Tibial artery (tissue), 4 donors: Measurements from ENCODE around the gene SCAF11.
A peak's percentile ranks its signal among the peaks of the same experiment; 100 is the strongest.

ENCODE experiments used
- DNase-seq, 2 donors: peaks; one replicate each; pipeline ENCODE4 v3.0.0-alpha.2; 2019
- H3K27ac ChIP-seq, 2 donors: fragments of 200-600 bp; sonication (generic) in 1 of 2; 1 replicate in 1 of 2; 2 replicates in 1 of 2; pipeline ENCODE4 v1.5.1; 2018 to 2019; ENCODE audit warnings: mild to moderate bottlenecking in 1 of 2
- H3K27me3 ChIP-seq, 2 donors: fragments of 200-600 bp; sonication (generic) in 1 of 2; one replicate each; pipeline versions ENCODE4 v1.5.1 to v1.6.0; 2016 to 2019
- H3K36me3 ChIP-seq, 3 donors: fragments of 200-600 bp; sonication (generic) in 2 of 3; one replicate each; pipeline ENCODE4 v1.5.1; 2016 to 2019; ENCODE audit warnings: mild to moderate bottlenecking in 2 of 3
- H3K4me1 ChIP-seq, 4 donors: fragments of 200-600 bp; sonication (generic) in 2 of 4; 1 replicate in 3 of 4; 2 replicates in 1 of 4; pipeline ENCODE4 v1.5.1; 2016 to 2019
- H3K4me3 ChIP-seq, 2 donors: fragments of 200-600 bp; sonication (generic) in 1 of 2; 1 replicate in 1 of 2; 2 replicates in 1 of 2; pipeline ENCODE4 v1.5.1; 2018 to 2019; ENCODE audit warnings: mild to moderate bottlenecking in 2 of 2
- H3K9me3 ChIP-seq, 3 donors: fragments of 200-600 bp; sonication (generic) in 1 of 3; one replicate each; pipeline ENCODE4 v1.5.1; 2016 to 2019
- CTCF ChIP-seq, 2 experiments: fragments of 200-600 bp in 1 of 2; fragments of 450-650 bp in 1 of 2; IDR thresholded peaks; one replicate each; pipeline ENCODE4 v1.5.1; 2017 to 2019; ENCODE audit warnings: antibody characterized with exemption in 2 of 2, mild to moderate bottlenecking in 1 of 2, moderate library complexity in 1 of 2
- intact Hi-C: fragments of 100-400 bp; cut with DNase I; formaldehyde crosslinking; loops from one replicate; pipeline ENCODE4 v1.15.0; 2023; ENCODE audit warnings: low total_unique reads

SCAF11 gene

DNA sequence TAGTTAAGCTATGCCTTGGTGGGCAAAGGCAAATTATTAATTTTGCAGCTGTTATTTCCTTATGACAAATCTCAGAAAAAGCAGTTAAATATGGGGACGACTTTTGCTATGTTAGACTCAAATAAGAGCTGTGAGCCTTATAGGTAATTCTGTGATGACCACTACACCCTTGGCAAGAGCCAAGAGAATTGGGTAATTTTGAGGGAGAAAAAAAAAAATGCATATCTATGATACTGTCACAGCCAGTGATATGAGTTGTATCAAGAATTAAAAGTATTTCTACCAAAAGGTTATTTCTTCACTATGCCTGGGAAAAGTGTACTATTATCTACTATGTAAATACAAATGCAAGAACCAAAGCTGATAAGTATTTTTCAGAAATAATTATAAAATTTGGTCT is 43.9 kb downstream of the SCAF11 start:
- Histone ChIP-seq H3K4me3 (no peak overlapping the region), H3K36me3 (peaks cover 17 to 48% (median 39%) of the 10 kb centered on the region in 3 donors), H3K4me1 (no peaks in the 10 kb centered on the region), H3K27me3 (no peaks in the 10 kb centered on the region), H3K27ac (no peak overlapping the region), H3K9me3 (no peaks in the 10 kb centered on the region)
- DNase-seq = no peak
- no peak for TF ChIP-seq CTCF (IDR thresholded peaks at IDR 0.05)
- intact Hi-C loops = no loop called here

DNA sequence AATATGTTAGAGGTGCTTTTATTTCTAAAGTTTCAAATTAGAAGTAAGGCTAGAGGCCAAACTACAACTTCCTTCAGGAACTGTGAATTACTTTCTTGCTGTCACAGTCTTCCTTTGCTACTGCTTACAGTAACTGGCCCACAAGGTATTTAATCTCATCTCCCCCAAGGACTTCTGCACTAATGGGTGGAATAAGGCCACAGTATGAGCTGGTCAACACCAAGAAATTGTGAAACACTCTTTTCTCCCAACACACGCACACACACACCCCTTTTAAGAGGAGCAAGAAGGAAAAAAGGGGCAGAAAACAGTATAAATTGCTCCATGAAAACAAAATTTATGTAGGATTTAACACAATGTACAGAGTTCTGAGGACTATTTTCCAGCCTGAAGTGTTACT is 45.6 kb downstream of the SCAF11 start:
- intact Hi-C loops = no loop called here
- DNase-seq = no peak
- H3K36me3 ChIP-seq = peaks cover 26 to 57% (median 44%) of the 10 kb centered on the region in 3 donors
- no peak for TF ChIP-seq CTCF (IDR thresholded peaks at IDR 0.05)
- no peak overlapping the region for H3K27ac ChIP-seq
- no peaks in the 10 kb centered on the region for H3K27me3 ChIP-seq
- no peaks in the 10 kb centered on the region for H3K9me3 ChIP-seq
- H3K4me1 ChIP-seq = no peaks in the 10 kb centered on the region
- no peak overlapping the region for H3K4me3 ChIP-seq

GRCh38 chr12:45939759-45940158 is 50.6 kb downstream of the SCAF11 start:
- intact Hi-C loops = no loop called here
- Histone ChIP-seq H3K9me3 (no peaks in the 10 kb centered on the region), H3K4me1 (peaks cover 0 to 4% (median 0%) of the 10 kb centered on the region in 4 donors), H3K36me3 (peaks cover 8 to 31% (median 13%) of the 10 kb centered on the region in 3 donors), H3K27me3 (no peaks in the 10 kb centered on the region), H3K27ac (no peak overlapping the region), H3K4me3 (no peak overlapping the region)
- no peak for DNase-seq
- TF ChIP-seq CTCF (IDR thresholded peaks at IDR 0.05) = no peak

DNA sequence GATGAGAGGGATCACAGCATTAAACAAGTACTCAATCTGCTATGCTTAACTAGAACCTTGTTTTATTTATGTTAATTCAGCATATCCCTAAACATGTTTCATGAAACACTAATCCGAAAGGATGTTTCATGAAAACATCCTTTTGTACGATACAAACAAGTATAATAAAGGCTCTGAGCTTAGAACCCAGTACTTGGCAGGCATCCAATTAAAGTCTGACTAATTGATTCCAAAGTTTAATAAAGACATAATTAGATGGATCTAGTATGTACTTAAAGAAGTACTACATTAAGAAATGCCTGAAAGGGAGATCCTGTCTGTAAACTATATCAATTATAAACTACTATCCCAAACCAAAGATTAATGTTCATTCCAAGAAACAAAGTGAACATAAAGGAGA is 51.8 kb downstream of the SCAF11 start:
- H3K27me3 ChIP-seq = no peaks in the 10 kb centered on the region
- peaks cover 8 to 28% (median 12%) of the 10 kb centered on the region in 3 donors for H3K36me3 ChIP-seq
- intact Hi-C loops = no loop called here
- no peak for TF ChIP-seq CTCF (IDR thresholded peaks at IDR 0.05)
- H3K4me3 ChIP-seq = no peak overlapping the region
- H3K27ac ChIP-seq = no peak overlapping the region
- H3K9me3 ChIP-seq = no peaks in the 10 kb centered on the region
- peaks cover 0 to 15% (median 3%) of the 10 kb centered on the region in 4 donors for H3K4me1 ChIP-seq
- no peak for DNase-seq

DNA sequence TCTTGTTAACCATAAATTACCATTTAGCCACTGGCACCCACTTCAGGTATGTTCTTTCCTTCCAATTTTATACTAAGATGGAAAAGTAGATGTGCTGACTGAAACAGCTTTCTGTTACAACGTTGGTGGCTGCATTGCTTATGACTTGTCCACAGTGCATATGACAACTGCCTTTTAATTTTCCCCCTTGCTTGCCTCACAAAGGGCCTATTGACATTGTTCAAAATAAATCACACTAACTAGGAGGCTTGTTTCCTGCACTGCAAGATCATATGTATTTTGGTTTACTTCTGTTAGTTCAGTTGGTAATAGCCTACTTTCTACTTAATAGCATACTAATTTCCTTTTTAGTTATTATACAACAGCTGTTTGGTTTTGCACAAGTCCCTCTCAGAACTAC is 55.4 kb downstream of the SCAF11 start:
- TF ChIP-seq CTCF (IDR thresholded peaks at IDR 0.05) = no peak
- intact Hi-C loops = no loop called here
- no peak for DNase-seq
- Histone ChIP-seq H3K9me3 (no peaks in the 10 kb centered on the region), H3K4me1 (peaks cover 0 to 24% (median 3%) of the 10 kb centered on the region in 4 donors), H3K4me3 (no peak overlapping the region), H3K27me3 (no peaks in the 10 kb centered on the region), H3K36me3 (peaks cover 13 to 34% (median 25%) of the 10 kb centered on the region in 3 donors), H3K27ac (no peak overlapping the region)

- peaks cover 21 to 43% (median 36%) of the 10 kb centered on the region in 3 donors for H3K36me3 ChIP-seq
- H3K27ac ChIP-seq = peak overlapping the region; percentile 0 to 4
- H3K27me3 ChIP-seq = no peaks in the 10 kb centered on the region
- H3K9me3 ChIP-seq = no peaks in the 10 kb centered on the region
- no peak for DNase-seq
- peaks cover 0 to 24% (median 3%) of the 10 kb centered on the region in 4 donors for H3K4me1 ChIP-seq
- no peak for TF ChIP-seq CTCF (IDR thresholded peaks at IDR 0.05)
- no peak overlapping the region for H3K4me3 ChIP-seq
- intact Hi-C loops = no loop called here
Observed at GRCh38 chr12:45933504-45933903, 56.9 kb downstream of the SCAF11 start.
